Large intestine (tissue), 3 donors: Measurements from ENCODE around the gene GLI2. TPM values are rescaled to one million over a fixed set of nuclear protein-coding genes. Genes with fewer than 3 reads are reported as not detected.

Source experiments
- DNase-seq, 2 donors: peaks; one replicate each; pipeline versions ENCODE4 v3.0.0 to v3.0.0-alpha.2; 2013
- H3K27ac ChIP-seq: one replicate; pipeline ENCODE4 v1.5.1; 2013; ENCODE audit warnings: low read length
- H3K27me3 ChIP-seq: 2 replicates; pipeline ENCODE4 v1.6.1; 2013; ENCODE audit warnings: low read length; ENCODE audit not compliant: control insufficient read depth, insufficient read depth
- H3K36me3 ChIP-seq: 2 replicates; pipeline ENCODE4 v1.6.1; 2013; ENCODE audit warnings: low read length; ENCODE audit not compliant: control insufficient read depth, insufficient read depth
- H3K4me1 ChIP-seq: one replicate; pipeline ENCODE4 v1.6.1; 2013; ENCODE audit warnings: low read length; ENCODE audit not compliant: control insufficient read depth, insufficient read depth
- H3K4me3 ChIP-seq: one replicate; pipeline ENCODE4 v1.5.1; 2013; ENCODE audit warnings: low read length
- H3K9me3 ChIP-seq: one replicate; pipeline ENCODE4 v1.6.1; 2013; ENCODE audit warnings: mild to moderate bottlenecking, low read depth, low read length, moderate library complexity; ENCODE audit not compliant: control insufficient read depth
- WGBS: methylation state at CpG from one replicate; pipeline ENCODE4 v1.1.5; 2013; ENCODE audit warnings: low lambda C conversion rate; ENCODE audit not compliant: insufficient coverage; 5-methylcytosine and 5-hydroxymethylcytosine counted together
- polyA plus RNA-seq: library from polyadenylated mRNA; unstranded; fragments of 120-200 nt; gene quantifications from one replicate; pipeline ENCODE4 v1.2.1, GENCODE V29; 2013

The GLI2 gene
- polyA plus RNA-seq, 1 donor, result 4.1 TPM

- Histone ChIP-seq H3K4me1 (peaks cover 19% of the 10 kb centered on the region), H3K36me3 (no peaks in the 10 kb centered on the region), H3K4me3 (no peak overlapping the region), H3K27me3 (no peaks in the 10 kb centered on the region), H3K9me3 (no peaks in the 10 kb centered on the region), H3K27ac (peak overlapping the region; percentile 71)
- no CpG with 5 or more reads among the region's 16 CpGs for WGBS
- DNase-seq, result peak; percentile 63 to 75
These were observed 22.8 kb downstream of the GLI2 start for GRCh38 chr2:120758181-120759144.

- H3K4me3 ChIP-seq, result no peak overlapping the region
- WGBS, result no CpG with 5 or more reads among the region's 7 CpGs
- peaks cover 24% of the 10 kb centered on the region for H3K4me1 ChIP-seq
- no peak for DNase-seq
- H3K27ac ChIP-seq, result no peak overlapping the region
- H3K9me3 ChIP-seq, result no peaks in the 10 kb centered on the region
- H3K27me3 ChIP-seq, result no peaks in the 10 kb centered on the region
- H3K36me3 ChIP-seq, result no peaks in the 10 kb centered on the region
These were observed 24.1 kb downstream of the GLI2 start for GRCh38 chr2:120759543-120760331.

- no peak for DNase-seq
- H3K4me1 ChIP-seq, result peaks cover 24% of the 10 kb centered on the region
- no peaks in the 10 kb centered on the region for H3K36me3 ChIP-seq
- 100% methylated on average over 2 of the region's 8 CpGs for WGBS
- no peak overlapping the region for H3K4me3 ChIP-seq
- H3K27ac ChIP-seq, result no peak overlapping the region
- no peaks in the 10 kb centered on the region for H3K9me3 ChIP-seq
- H3K27me3 ChIP-seq, result peaks cover 4% of the 10 kb centered on the region
These were observed 24.9 kb downstream of the GLI2 start for GRCh38 chr2:120760446-120761135.

- H3K4me1 ChIP-seq, result peaks cover 26% of the 10 kb centered on the region
- peaks cover 4% of the 10 kb centered on the region for H3K27me3 ChIP-seq
- H3K9me3 ChIP-seq, result no peaks in the 10 kb centered on the region
- H3K4me3 ChIP-seq, result no peak overlapping the region
- no peak for DNase-seq
- no peak overlapping the region for H3K27ac ChIP-seq
- no peaks in the 10 kb centered on the region for H3K36me3 ChIP-seq
- WGBS, result no CpG with 5 or more reads among the region's 8 CpGs
These were observed 25.6 kb downstream of the GLI2 start for GRCh38 chr2:120761164-120761861.

- WGBS, result no CpG with 5 or more reads among the region's 5 CpGs
- H3K27me3 ChIP-seq, result peaks cover 4% of the 10 kb centered on the region
- H3K4me1 ChIP-seq, result peaks cover 26% of the 10 kb centered on the region
- H3K9me3 ChIP-seq, result no peaks in the 10 kb centered on the region
- no peak overlapping the region for H3K4me3 ChIP-seq
- H3K27ac ChIP-seq, result no peak overlapping the region
- H3K36me3 ChIP-seq, result no peaks in the 10 kb centered on the region
- no peak for DNase-seq
These were observed 26.2 kb downstream of the GLI2 start for GRCh38 chr2:120761911-120762310.

- peaks cover 4% of the 10 kb centered on the region for H3K27me3 ChIP-seq
- DNase-seq, result no peak
- peaks cover 24% of the 10 kb centered on the region for H3K4me1 ChIP-seq
- no CpG with 5 or more reads among the region's 15 CpGs for WGBS
- H3K9me3 ChIP-seq, result no peaks in the 10 kb centered on the region
- no peaks in the 10 kb centered on the region for H3K36me3 ChIP-seq
- no peak overlapping the region for H3K27ac ChIP-seq
- H3K4me3 ChIP-seq, result no peak overlapping the region
These were observed 26.8 kb downstream of the GLI2 start for GRCh38 chr2:120762341-120763061.

GRCh38 chr2:120763508-120763907 lies 27.8 kb downstream of the GLI2 start:
- Histone ChIP-seq H3K27me3 (peaks cover 7% of the 10 kb centered on the region), H3K27ac (no peak overlapping the region), H3K36me3 (no peaks in the 10 kb centered on the region), H3K4me3 (no peak overlapping the region), H3K4me1 (peaks cover 13% of the 10 kb centered on the region), H3K9me3 (no peaks in the 10 kb centered on the region)
- DNase-seq, result peak in 1 of 2 donors; percentile 59
- WGBS, result no CpG with 5 or more reads among the region's 8 CpGs

GRCh38 chr2:120763931-120764330 lies 28.3 kb downstream of the GLI2 start:
- H3K9me3 ChIP-seq, result no peaks in the 10 kb centered on the region
- no CpG with 5 or more reads among the region's 10 CpGs for WGBS
- no peaks in the 10 kb centered on the region for H3K36me3 ChIP-seq
- no peak for DNase-seq
- H3K4me3 ChIP-seq, result no peak overlapping the region
- H3K4me1 ChIP-seq, result peaks cover 9% of the 10 kb centered on the region
- H3K27me3 ChIP-seq, result peaks cover 7% of the 10 kb centered on the region
- H3K27ac ChIP-seq, result no peak overlapping the region

GRCh38 chr2:120764492-120764891 lies 28.8 kb downstream of the GLI2 start:
- DNase-seq, result no peak
- Histone ChIP-seq H3K27me3 (peaks cover 7% of the 10 kb centered on the region), H3K9me3 (no peaks in the 10 kb centered on the region), H3K4me1 (peaks cover 7% of the 10 kb centered on the region), H3K27ac (peak overlapping the region; percentile 56), H3K4me3 (no peak overlapping the region), H3K36me3 (no peaks in the 10 kb centered on the region)
- WGBS, result 80% methylated on average over 1 of the region's 6 CpGs
